K562 (cell line): ENCODE measurements around the gene RABL6. TPM values are rescaled to one million over a fixed set of nuclear protein-coding genes. Genes with fewer than 3 reads are reported as not detected.

Experiments
- ARID3B ChIP-seq: fragments of 250-450 bp; sonication (Bioruptor Pico); IDR thresholded peaks from 2 replicates; pipeline ENCODE4 v1.4.0; 2020; ENCODE audit warnings: borderline replicate concordance
- ATF1 ChIP-seq, 2 experiments: fragments of 450-650 bp in 1 of 2; IDR thresholded peaks; 2 replicates each; pipeline ENCODE4 v1.6.1; 2016; ENCODE audit warnings: missing compliant biosample characterization in 1 of 2, missing genetic modification characterization in 1 of 2
- CBX2 ChIP-seq: fragments of 200-600 bp; sonication (generic); IDR thresholded peaks from one replicate; pipeline ENCODE4 v1.6.1; 2012; ENCODE audit warnings: mild to moderate bottlenecking, low read length, inconsistent platforms; ENCODE audit not compliant: insufficient read depth, poor library complexity, severe bottlenecking
- E2F1 ChIP-seq: sonication (generic); formaldehyde crosslinking; IDR thresholded peaks from 2 replicates; pipeline ENCODE4 v1.8.1; 2023; ENCODE audit warnings: mild to moderate bottlenecking, missing genetic modification reagents, moderate library complexity
- FIP1L1 ChIP-seq: fragments of 200-400 bp; formaldehyde crosslinking; IDR thresholded peaks from 2 replicates; pipeline ENCODE4 v1.6.1; 2018; ENCODE audit warnings: mild to moderate bottlenecking, low read depth, low read length; ENCODE audit not compliant: poor library complexity, severe bottlenecking
- KLF1 ChIP-seq: fragments of 450-650 bp; IDR thresholded peaks from 2 replicates; pipeline ENCODE4 v1.6.1; 2016; ENCODE audit warnings: missing genetic modification characterization, missing compliant biosample characterization
- MCM2 ChIP-seq: fragments of 450-650 bp; IDR thresholded peaks from 2 replicates; pipeline ENCODE4 v1.6.1; 2017; ENCODE audit warnings: low read depth, mild to moderate bottlenecking
- MCM3 ChIP-seq: fragments of 450-650 bp; IDR thresholded peaks from 2 replicates; pipeline ENCODE4 v1.6.1; 2016
- MEIS2 ChIP-seq: fragments of 450-650 bp; IDR thresholded peaks from 2 replicates; pipeline ENCODE4 v1.6.1; 2014; ENCODE audit warnings: mild to moderate bottlenecking; ENCODE audit not compliant: partially characterized antibody
- MNT ChIP-seq, 2 experiments: fragments of 450-650 bp; conservative IDR thresholded peaks; 2 replicates each; pipeline ENCODE4 v1.6.1; 2017; ENCODE audit warnings: mild to moderate bottlenecking in 2 of 2, moderate library complexity in 2 of 2
- NR3C1 ChIP-seq: sonication (generic); formaldehyde crosslinking; IDR thresholded peaks from 2 replicates; pipeline ENCODE4 v1.8.1; 2022; ENCODE audit warnings: missing genetic modification reagents
- OTX1 ChIP-seq: fragments of 450-650 bp; formaldehyde crosslinking; IDR thresholded peaks from 2 replicates; pipeline ENCODE4 v1.4.0; 2022; ENCODE audit warnings: mild to moderate bottlenecking
- POLR2A ChIP-seq: fragments of 450-650 bp; conservative IDR thresholded peaks from 2 replicates; pipeline ENCODE4 v1.6.1; 2016
- POLR2B ChIP-seq: fragments of 450-650 bp; IDR thresholded peaks from 2 replicates; pipeline ENCODE4 v1.6.1; 2018; ENCODE audit warnings: low read depth; ENCODE audit not compliant: partially characterized antibody
- POLR2H ChIP-seq: IDR thresholded peaks from 2 replicates; pipeline ENCODE4 v1.6.1; 2016; ENCODE audit warnings: missing genetic modification characterization, low read depth, mild to moderate bottlenecking, control low read depth, missing compliant biosample characterization, moderate library complexity
- POLR3G ChIP-seq: IDR thresholded peaks from 2 replicates; pipeline ENCODE4 v1.6.1; 2011; ENCODE audit not compliant: insufficient read length, insufficient replicate concordance; ENCODE audit errors: extremely low read depth
- PTRF ChIP-seq: fragments of 450-650 bp; IDR thresholded peaks from 2 replicates; pipeline ENCODE4 v1.6.1; 2016; ENCODE audit warnings: mild to moderate bottlenecking, missing genetic modification characterization, missing compliant biosample characterization
- SLC30A9 ChIP-seq: fragments of 250-450 bp; sonication (Bioruptor Pico); IDR thresholded peaks from 2 replicates; pipeline ENCODE4 v1.8.0; 2022; ENCODE audit warnings: mild to moderate bottlenecking, moderate library complexity
- SUPT5H ChIP-seq: fragments of 450-650 bp; IDR thresholded peaks from 2 replicates; pipeline ENCODE4 v1.6.1; 2016
- TFAP4 ChIP-seq: sonication (generic); formaldehyde crosslinking; IDR thresholded peaks from 2 replicates; pipeline ENCODE4 v1.8.0; 2022; ENCODE audit warnings: missing genetic modification reagents, mild to moderate bottlenecking, moderate library complexity, borderline replicate concordance
- ZFP30 ChIP-seq: fragments of 250-450 bp; sonication (Bioruptor Pico); IDR thresholded peaks from 2 replicates; pipeline ENCODE4 v1.8.0; 2022; ENCODE audit warnings: moderate library complexity, mild to moderate bottlenecking, inconsistent platforms, borderline replicate concordance
- ZNF253 ChIP-seq: fragments of 250-450 bp; sonication (Bioruptor Pico); conservative IDR thresholded peaks from 2 replicates; pipeline ENCODE4 v1.6.1; 2021; ENCODE audit warnings: mild to moderate bottlenecking
- ZNF511 ChIP-seq: sonication (generic); formaldehyde crosslinking; IDR thresholded peaks from 2 replicates; pipeline ENCODE4 v1.8.0; 2022; ENCODE audit warnings: mild to moderate bottlenecking, missing genetic modification reagents
- ZNF699 ChIP-seq: fragments of 250-450 bp; sonication (Bioruptor Pico); IDR thresholded peaks from 2 replicates; pipeline ENCODE4 v1.8.0; 2021; ENCODE audit warnings: mild to moderate bottlenecking, moderate library complexity; ENCODE audit not compliant: insufficient replicate concordance
- polyA plus RNA-seq, 8 experiments: library from polyadenylated mRNA; depleted of rRNA in 4 of 8; stranded (reverse) in 5 of 8; unstranded in 3 of 8; fragments of >200 nt; fragmentation: Nextera tagmentation in 2 of 8; fragmentation: Illumina TruSeq in 1 of 8; extraction: Ambion mirVana in 2 of 8; extraction: Trizol in 1 of 8; gene quantifications; 2 replicates each; pipeline versions ENCODE4 v1.2.1 to v1.2.3, GENCODE V29; 2011 to 2014; ENCODE audit warnings: inconsistent platforms in 1 of 8, missing spikeins in 1 of 8
- total RNA-seq, 7 experiments: library from RNA; depleted of rRNA in 6 of 7; stranded (reverse); fragments of >200 nt in 6 of 7; fragmentation: Illumina TruSeq in 2 of 7; extraction: Trizol in 2 of 7; gene quantifications; 2 replicates each; pipeline versions ENCODE4 v1.2.1 to v1.2.3, GENCODE V29; 2011 to 2021; ENCODE audit warnings: low replicate concordance in 1 of 7

RABL6 gene
- total and polyA plus RNA-seq, 9 of the 15 experiments (the other 6 are each of a cell fraction or from before 2014, with no cell fraction given) = 5.6 to 181 (median 84.5) TPM

- TF ChIP-seq MNT (conservative IDR thresholded peaks at IDR 0.05) (no peak), KLF1 (tag) (no peak), ZFP30 (CRISPR knock-in tag) (no peak), PTRF (tag) (no peak), POLR2B (peak; percentile 64), SUPT5H (peak; percentile 70), POLR2H (tag) (no peak), OTX1 (CRISPR knock-in tag) (peak; percentile 40; the same call in 1 of the 2 replicates), MEIS2 (no peak), MCM2 (no peak), ZNF699 (CRISPR knock-in tag) (no peak), ATF1 (CRISPR knock-in tag; IDR thresholded peaks at IDR 0.05) (no peak), ATF1 (tag; IDR thresholded peaks at IDR 0.05) (no peak), CBX2 (no peak), E2F1 (no peak), ARID3B (CRISPR knock-in tag) (no peak), POLR2A (peak; percentile 77), POLR3G (no peak), NR3C1 (CRISPR knock-in tag) (no peak), FIP1L1 (peak; percentile 28), TFAP4 (CRISPR knock-in tag) (peak; percentile 82), ZNF253 (CRISPR knock-in tag) (no peak), ZNF511 (CRISPR knock-in tag) (no peak), SLC30A9 (CRISPR knock-in tag) (no peak), MCM3 (no peak)
Observed at GRCh38 chr9:136840877-136841645, 33.3 kb downstream of the RABL6 start (continued).
